ENCODE results near the gene PSMG4. TPM values are rescaled to one million over a fixed set of nuclear protein-coding genes. Genes with fewer than 3 reads are reported as not detected.
A peak's percentile ranks its signal among the peaks of the same experiment; 100 is the strongest.

The PSMG4 gene
- total and polyA plus RNA-seq, 12 donors: 8.1 to 38.6 (median 10.3) TPM

DNA sequence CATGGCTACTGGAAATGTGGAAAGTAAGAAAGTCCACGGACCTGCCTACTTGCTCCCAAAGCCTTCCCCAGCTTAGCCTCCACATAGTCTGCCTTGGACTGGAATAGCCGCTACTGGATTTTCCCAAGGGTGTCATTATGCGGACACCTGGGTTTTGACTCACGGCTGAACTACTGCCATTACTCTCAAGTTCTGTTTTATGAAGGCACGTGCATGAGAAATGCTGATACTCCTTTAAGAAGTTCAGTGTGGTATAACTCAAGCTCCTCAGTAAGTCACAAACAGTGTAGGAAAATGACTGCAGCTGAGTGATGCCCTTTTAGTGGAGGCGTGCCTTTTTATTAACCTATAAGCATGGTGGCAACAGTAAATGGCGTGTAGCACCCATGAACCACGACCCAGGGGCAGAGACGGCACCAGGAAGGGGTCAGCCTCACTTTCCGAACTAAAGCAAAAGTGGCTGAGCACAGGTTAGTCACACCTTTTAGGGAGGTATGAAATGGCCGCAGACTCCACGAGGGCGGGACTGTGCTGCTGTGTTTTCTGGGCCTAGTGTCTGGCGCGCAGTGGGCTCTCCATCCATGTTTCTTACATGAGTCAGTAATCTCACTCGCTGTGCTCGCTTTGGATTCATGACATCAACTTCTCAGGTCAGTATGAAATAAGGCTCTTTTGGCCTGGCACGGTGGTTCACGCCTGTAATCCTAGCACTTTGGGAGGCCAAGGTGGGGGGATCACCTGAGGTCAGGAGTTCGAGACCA, 23.9 kb downstream of the PSMG4 start:
- Histone ChIP-seq H3K9me3 (no peaks in the 10 kb centered on the region), H3K4me3 (no peak overlapping the region), H3K27me3 (no peaks in the 10 kb centered on the region), H3K36me3 (peaks cover 0 to 16% (median 0%) of the 10 kb centered on the region in 9 donors), H3K27ac (peak overlapping the region in 8 of 10 donors; percentile 0 to 68 (median 38)), H3K4me1 (peaks cover 7 to 31% (median 21%) of the 10 kb centered on the region in 9 donors)
- TF ChIP-seq CTCF (IDR thresholded peaks at IDR 0.05): no peak
- ATAC-seq: peak in 2 of 8 donors; percentile 4 to 21
- intact Hi-C loops (cut with DNase I): loop anchor here in 6 of 10 donors (5.0 to 10.0 kb wide), 5 partner anchors 75 to 692 kb away; partner anchors contain the start of gene SLC22A23 (in 4 of the 6)
- DNase-seq: no peak
- 86 to 87% methylated on average over 20 of the region's 20 CpGs for WGBS, 2 donors

GRCh38 chr6:3283241-3283640, 24.5 kb downstream of the PSMG4 start:
- Histone ChIP-seq H3K4me3 (no peak overlapping the region), H3K27me3 (no peaks in the 10 kb centered on the region), H3K36me3 (peaks cover 0 to 16% (median 0%) of the 10 kb centered on the region in 9 donors), H3K27ac (peak overlapping the region in 1 of 10 donors; percentile 6), H3K9me3 (no peaks in the 10 kb centered on the region), H3K4me1 (peaks cover 7 to 31% (median 21%) of the 10 kb centered on the region in 9 donors)
- ATAC-seq: no peak
- TF ChIP-seq CTCF (IDR thresholded peaks at IDR 0.05): no peak
- 96 to 98% methylated on average over 10 of the region's 10 CpGs for WGBS, 2 donors
- DNase-seq: no peak
- intact Hi-C loops (cut with DNase I): loop anchor here in 6 of 10 donors (5.0 to 10.0 kb wide), 5 partner anchors 74 to 692 kb away; partner anchors contain the start of gene SLC22A23 (in 4 of the 6)

DNA sequence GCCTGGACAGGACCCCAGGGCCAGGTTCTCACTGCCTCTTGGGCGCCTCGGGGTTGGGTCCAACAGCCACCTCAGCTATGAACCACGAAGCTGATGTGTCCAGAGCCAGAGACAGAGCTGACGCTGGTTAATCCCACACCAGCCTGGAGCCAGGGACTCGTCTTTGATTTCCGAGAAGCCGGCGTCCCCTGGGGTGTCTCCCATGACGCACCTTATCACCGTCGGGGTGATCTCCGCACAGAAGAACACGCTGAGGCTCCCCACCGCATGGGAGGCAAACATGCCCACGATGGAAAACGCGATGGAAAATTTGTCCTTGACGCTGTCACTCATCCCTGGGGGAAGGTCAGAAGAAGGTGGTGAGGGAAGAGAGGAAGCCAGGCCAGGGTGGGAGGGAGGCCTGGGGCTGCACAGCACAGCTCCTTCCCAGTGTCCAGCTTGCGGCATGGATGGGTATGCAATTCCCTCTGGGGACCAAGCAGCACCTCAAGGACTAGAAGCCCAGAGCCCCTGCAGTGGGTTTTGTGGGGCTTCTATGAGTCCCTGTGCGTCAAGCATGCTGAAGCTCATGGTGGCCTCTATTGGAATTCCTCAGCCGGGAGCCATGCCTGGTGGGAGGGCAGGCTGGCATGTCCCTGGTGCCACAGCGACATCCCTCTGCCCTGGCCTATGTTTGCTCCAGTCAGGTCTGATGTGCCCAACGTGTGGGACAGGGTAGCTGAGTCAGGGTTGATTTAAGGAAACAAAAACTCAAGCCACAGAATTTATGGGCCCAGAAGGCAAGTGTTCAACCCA, 25.1 kb downstream of the PSMG4 start:
- Histone ChIP-seq H3K27ac (no peak overlapping the region), H3K9me3 (no peaks in the 10 kb centered on the region), H3K4me3 (no peak overlapping the region), H3K36me3 (peaks cover 0 to 16% (median 0%) of the 10 kb centered on the region in 9 donors), H3K4me1 (peaks cover 7 to 31% (median 21%) of the 10 kb centered on the region in 9 donors), H3K27me3 (no peaks in the 10 kb centered on the region)
- WGBS, 2 donors: 91 to 94% methylated on average over 23 of the region's 23 CpGs
- DNase-seq (no peak), ATAC-seq (no peak)
- TF ChIP-seq CTCF (IDR thresholded peaks at IDR 0.05): no peak
- intact Hi-C loops (cut with DNase I): loop anchor here in 6 of 10 donors (5.0 to 10.0 kb wide), 5 partner anchors 73 to 691 kb away; partner anchors contain the start of gene SLC22A23 (in 4 of the 6)

DNA sequence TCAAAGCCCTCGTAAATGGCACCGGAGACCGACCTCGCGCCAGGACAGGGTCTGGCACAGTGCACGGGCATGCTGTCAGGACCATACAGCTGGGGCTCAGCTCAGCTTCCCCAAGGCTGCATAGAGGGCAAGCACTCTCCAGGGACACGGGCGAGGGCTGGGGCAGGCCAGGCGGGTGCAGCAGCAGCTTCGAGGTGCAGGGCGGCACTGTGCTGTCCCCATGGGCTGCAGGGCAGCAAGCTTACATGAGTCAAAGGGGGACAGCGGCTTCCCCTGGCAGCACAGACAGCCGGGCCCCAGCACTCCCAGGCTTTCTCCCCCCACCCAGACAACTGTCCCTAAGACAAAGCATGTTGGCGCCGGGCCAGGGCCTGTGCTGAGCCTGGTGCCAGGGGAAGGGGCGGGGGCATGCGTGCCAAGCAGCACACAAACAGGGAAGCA, 25.7 kb downstream of the PSMG4 start:
- intact Hi-C loops (cut with DNase I): loop anchor here in 6 of 10 donors (5.0 to 10.0 kb wide), 5 partner anchors 73 to 690 kb away; partner anchors contain the start of gene SLC22A23 (in 4 of the 6)
- TF ChIP-seq CTCF (IDR thresholded peaks at IDR 0.05): no peak
- Histone ChIP-seq H3K9me3 (no peaks in the 10 kb centered on the region), H3K27me3 (no peaks in the 10 kb centered on the region), H3K4me3 (no peak overlapping the region), H3K36me3 (peaks cover 0 to 16% (median 0%) of the 10 kb centered on the region in 9 donors), H3K27ac (no peak overlapping the region), H3K4me1 (peaks cover 7 to 30% (median 23%) of the 10 kb centered on the region in 9 donors)
- DNase-seq: no peak
- 81 to 89% methylated on average over 17 of the region's 17 CpGs for WGBS, 2 donors
- ATAC-seq: no peak

Measured in heart right ventricle (tissue), 16 donors.